Mesenchymal stem cell (in vitro differentiated cells and primary cell): Measurements from ENCODE around the gene EXOC1.

Experiments
- DNase-seq: peaks from one replicate; pipeline ENCODE4 v3.0.0-alpha.2; 2013
- H2AFZ ChIP-seq: one replicate; pipeline ENCODE4 v1.6.1; 2013; ENCODE audit warnings: low read depth, mild to moderate bottlenecking, control low read depth, inconsistent platforms, low read length, moderate library complexity
- H2AK5ac ChIP-seq: 2 replicates; pipeline ENCODE4 v1.6.1; 2013; ENCODE audit warnings: low read length, moderate library complexity, mild to moderate bottlenecking, inconsistent platforms; ENCODE audit not compliant: severe bottlenecking
- H2BK120ac ChIP-seq: one replicate; pipeline ENCODE4 v1.6.1; 2013; ENCODE audit warnings: low read depth, mild to moderate bottlenecking, inconsistent platforms, low read length, moderate library complexity
- H2BK12ac ChIP-seq, 2 experiments: one replicate each; pipeline ENCODE4 v1.6.1; 2013; ENCODE audit warnings: inconsistent platforms in 2 of 2, low read length in 2 of 2, mild to moderate bottlenecking in 2 of 2, moderate library complexity in 2 of 2, control low read depth in 1 of 2
- H2BK15ac ChIP-seq: one replicate; pipeline ENCODE4 v1.6.1; 2013; ENCODE audit warnings: mild to moderate bottlenecking, low read depth, inconsistent platforms; ENCODE audit not compliant: poor library complexity, severe bottlenecking
- H2BK5ac ChIP-seq: 2 replicates; pipeline ENCODE4 v1.6.1; 2013; ENCODE audit warnings: low read depth, mild to moderate bottlenecking, low read length, control low read depth, inconsistent platforms; ENCODE audit not compliant: poor library complexity, severe bottlenecking
- H3K14ac ChIP-seq, 2 experiments: one replicate each; pipeline ENCODE4 v1.6.1; 2013; ENCODE audit warnings: inconsistent platforms in 2 of 2, low read length in 2 of 2, control low read depth in 1 of 2, mild to moderate bottlenecking in 1 of 2, moderate library complexity in 1 of 2
- H3K18ac ChIP-seq, 2 experiments: one replicate each; pipeline ENCODE4 v1.6.1; 2013; ENCODE audit warnings: inconsistent platforms in 2 of 2, low read length in 2 of 2, control low read depth in 1 of 2, low read depth in 1 of 2, mild to moderate bottlenecking in 1 of 2
- H3K23ac ChIP-seq, 2 experiments: one replicate each; pipeline ENCODE4 v1.6.1; 2013; ENCODE audit warnings: inconsistent platforms in 2 of 2, low read length in 2 of 2, mild to moderate bottlenecking in 2 of 2, moderate library complexity in 2 of 2, control low read depth in 1 of 2
- H3K27ac ChIP-seq: 2 replicates; pipeline ENCODE4 v1.5.1; 2013; ENCODE audit warnings: mild to moderate bottlenecking, moderate library complexity, low read length, control low read depth, inconsistent platforms; ENCODE audit not compliant: poor library complexity, severe bottlenecking
- H3K27me3 ChIP-seq, 2 experiments: 2 replicates each; pipeline versions ENCODE4 v1.6.1 to v1.7.0; 2013; ENCODE audit warnings: low read length in 2 of 2, mild to moderate bottlenecking in 2 of 2, moderate library complexity in 2 of 2, control low read depth in 1 of 2, inconsistent platforms in 1 of 2; ENCODE audit not compliant: control insufficient read depth in 1 of 2, insufficient read depth in 1 of 2
- H3K36me3 ChIP-seq, 2 experiments: 2 replicates each; pipeline versions ENCODE4 v1.6.1 to v1.7.0; 2013; ENCODE audit warnings: low read length in 2 of 2, control low read depth in 1 of 2, inconsistent platforms in 1 of 2, low read depth in 1 of 2, mild to moderate bottlenecking in 1 of 2; ENCODE audit not compliant: insufficient read depth in 2 of 2, control insufficient read depth in 1 of 2
- H3K4ac ChIP-seq, 2 experiments: one replicate each; pipeline ENCODE4 v1.6.1; 2013; ENCODE audit warnings: inconsistent platforms in 2 of 2, low read length in 2 of 2, mild to moderate bottlenecking in 2 of 2, moderate library complexity in 2 of 2, control low read depth in 1 of 2, low read depth in 1 of 2
- H3K4me1 ChIP-seq: 2 replicates; pipeline ENCODE4 v1.6.1; 2013; ENCODE audit warnings: low read depth, low read length, control low read depth; ENCODE audit not compliant: control insufficient read depth, insufficient read depth
- H3K4me2 ChIP-seq: 2 replicates; pipeline ENCODE4 v1.6.1; 2013; ENCODE audit warnings: low read length, mild to moderate bottlenecking, inconsistent platforms; ENCODE audit not compliant: poor library complexity, severe bottlenecking
- H3K4me3 ChIP-seq, 2 experiments: 2 replicates each; pipeline versions ENCODE4 v1.5.1 to v1.7.0; 2013; ENCODE audit warnings: low read length in 2 of 2, mild to moderate bottlenecking in 2 of 2, control low read depth in 1 of 2, low read depth in 1 of 2; ENCODE audit not compliant: insufficient read depth in 1 of 2
- H3K79me1 ChIP-seq: replicated peaks from 2 replicates; pipeline ENCODE4 v1.6.1; 2013; ENCODE audit warnings: mild to moderate bottlenecking, control low read depth, low read length, inconsistent platforms; ENCODE audit not compliant: poor library complexity, severe bottlenecking
- H3K9ac ChIP-seq: 2 replicates; pipeline ENCODE4 v1.7.0; 2013; ENCODE audit warnings: mild to moderate bottlenecking, low read length, moderate library complexity
- H3K9me3 ChIP-seq: 2 replicates; pipeline ENCODE4 v1.7.0; 2013; ENCODE audit warnings: mild to moderate bottlenecking, low read length; ENCODE audit not compliant: control insufficient read depth
- H4K8ac ChIP-seq: one replicate; pipeline ENCODE4 v1.6.1; 2013; ENCODE audit warnings: inconsistent platforms, mild to moderate bottlenecking, low read length, moderate library complexity
- H4K91ac ChIP-seq: one replicate; pipeline ENCODE4 v1.6.1; 2013; ENCODE audit warnings: mild to moderate bottlenecking, low read length, inconsistent platforms
- WGBS: methylation state at CpG from one replicate; pipeline ENCODE4 v1.1.7; 2013; ENCODE audit warnings: mixed read lengths; 5-methylcytosine and 5-hydroxymethylcytosine counted together

EXOC1 gene

DNA sequence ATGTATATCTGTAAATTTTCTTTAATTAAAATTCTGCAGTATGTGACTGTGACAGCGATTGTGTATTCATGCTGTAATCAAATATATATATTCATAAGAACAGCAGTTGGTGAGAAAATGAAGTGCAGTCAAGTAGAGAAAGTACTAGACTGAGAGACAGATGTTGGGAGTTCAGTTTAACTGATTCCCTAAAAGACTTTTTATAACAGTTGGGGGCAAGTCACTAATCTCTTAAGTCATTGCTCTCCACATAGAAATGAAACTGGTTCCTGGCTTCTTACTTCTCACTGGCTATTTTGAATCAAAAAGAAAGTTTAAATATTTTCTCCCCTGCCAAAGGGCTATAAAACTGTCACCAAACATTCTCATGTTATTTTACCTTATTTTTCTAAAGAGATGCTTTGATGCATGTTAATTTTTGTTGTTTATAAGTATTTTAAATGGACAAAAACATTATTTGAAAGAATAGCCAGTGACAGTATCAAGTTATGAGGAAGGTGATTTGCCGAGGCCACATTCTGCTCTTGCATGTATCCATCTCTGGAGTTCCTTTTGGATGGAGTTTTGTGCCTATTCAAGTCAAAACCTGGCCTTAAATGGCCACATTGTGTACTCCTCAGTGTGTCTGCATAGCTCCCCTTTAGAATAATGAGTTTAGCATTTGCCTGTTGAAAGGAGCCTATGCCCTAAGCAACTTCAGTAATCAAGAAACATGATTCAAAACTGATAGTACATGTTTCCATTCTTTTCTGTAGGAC is 30.8 kb downstream of the EXOC1 start:
- Histone ChIP-seq H3K4ac (no peak overlapping the region), H3K23ac (no peak overlapping the region), H3K27ac (no peak overlapping the region), H4K8ac (no peak overlapping the region), H2BK5ac (no peak overlapping the region), H2AK5ac (no peak overlapping the region), H3K9me3 (no peaks in the 10 kb centered on the region), H3K9ac (no peak overlapping the region), H2BK120ac (no peak overlapping the region), H3K27me3 (no peaks in the 10 kb centered on the region), H3K4me1 (peaks cover 2% of the 10 kb centered on the region), H2AFZ (no peak overlapping the region), H3K4me3 (no peak overlapping the region), H3K14ac (no peak overlapping the region), H3K4me2 (no peak overlapping the region), H3K79me1 (peaks cover 8% of the 10 kb centered on the region), H2BK12ac (no peak overlapping the region), H3K18ac (no peak overlapping the region), H2BK15ac (no peak overlapping the region), H4K91ac (no peak overlapping the region), H3K36me3 (peaks cover 15 to 83% of the 10 kb centered on the region in 2 experiments)
- DNase-seq, result no peak
- WGBS, result 100% methylated on average over 1 of the region's 2 CpGs

DNA sequence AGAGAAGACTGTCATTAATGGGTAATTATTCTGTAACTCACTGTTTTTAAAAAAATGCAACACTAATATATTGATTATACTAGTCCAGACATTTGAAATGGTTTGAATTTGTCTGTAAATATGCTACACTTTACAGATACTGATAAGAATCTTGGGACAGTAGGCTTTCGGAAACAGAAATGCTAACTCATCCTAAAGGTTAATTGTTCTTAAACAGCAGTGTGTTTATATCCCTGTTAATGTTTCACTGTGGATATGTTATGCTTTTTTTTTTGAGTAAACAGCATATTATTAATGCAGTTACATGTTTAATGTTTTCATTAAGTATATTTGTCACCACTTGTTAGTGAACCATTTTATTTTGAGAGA is 31.4 kb downstream of the EXOC1 start:
- Histone ChIP-seq H4K91ac (no peak overlapping the region), H3K4ac (no peak overlapping the region), H3K4me3 (no peak overlapping the region), H3K18ac (no peak overlapping the region), H3K23ac (no peak overlapping the region), H3K4me1 (peaks cover 2% of the 10 kb centered on the region), H2AFZ (no peak overlapping the region), H3K9ac (no peak overlapping the region), H2BK120ac (no peak overlapping the region), H2AK5ac (no peak overlapping the region), H3K14ac (no peak overlapping the region), H3K36me3 (peaks cover 14 to 83% of the 10 kb centered on the region in 2 experiments), H3K27me3 (no peaks in the 10 kb centered on the region), H2BK15ac (no peak overlapping the region), H3K9me3 (no peaks in the 10 kb centered on the region), H4K8ac (no peak overlapping the region), H2BK12ac (no peak overlapping the region), H3K79me1 (peaks cover 10% of the 10 kb centered on the region), H2BK5ac (no peak overlapping the region), H3K4me2 (no peak overlapping the region), H3K27ac (no peak overlapping the region)
- 50% methylated on average over 1 of the region's 1 CpG for WGBS
- DNase-seq, result no peak

DNA sequence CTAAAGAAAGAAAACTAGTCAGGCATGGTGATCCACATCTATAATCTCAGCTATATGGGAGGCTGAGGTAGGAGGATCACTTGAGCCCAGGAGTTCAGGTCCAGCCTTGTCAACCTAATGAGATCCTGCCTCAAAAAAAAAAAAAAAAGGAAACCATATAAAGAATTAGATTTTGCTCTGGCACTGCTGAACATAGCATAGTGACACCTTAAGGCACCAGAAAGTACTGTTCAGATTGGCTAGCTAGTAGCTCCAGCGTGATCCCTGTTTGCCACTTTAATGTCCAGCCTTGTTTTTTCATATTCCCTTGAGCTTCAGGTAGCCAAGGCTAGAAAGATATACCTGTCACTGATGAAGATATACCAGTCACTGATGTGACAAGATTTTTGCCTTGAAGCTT is 34.1 kb downstream of the EXOC1 start:
- peaks cover 5% of the 10 kb centered on the region for H3K79me1 ChIP-seq
- no peak overlapping the region for H2BK5ac ChIP-seq
- no peak overlapping the region for H3K18ac ChIP-seq
- H3K4ac ChIP-seq, result no peak overlapping the region
- H3K23ac ChIP-seq, result no peak overlapping the region
- no peaks in the 10 kb centered on the region for H3K9me3 ChIP-seq
- 100% methylated on average over 1 of the region's 1 CpG for WGBS
- H2AK5ac ChIP-seq, result no peak overlapping the region
- H3K4me1 ChIP-seq, result peaks cover 2% of the 10 kb centered on the region
- H4K8ac ChIP-seq, result no peak overlapping the region
- H2AFZ ChIP-seq, result no peak overlapping the region
- no peak overlapping the region for H3K27ac ChIP-seq
- no peaks in the 10 kb centered on the region for H3K27me3 ChIP-seq
- H4K91ac ChIP-seq, result no peak overlapping the region
- H3K14ac ChIP-seq, result no peak overlapping the region
- no peak overlapping the region for H2BK15ac ChIP-seq
- no peak overlapping the region for H2BK12ac ChIP-seq
- peaks cover 3 to 83% of the 10 kb centered on the region in 2 experiments for H3K36me3 ChIP-seq
- H3K9ac ChIP-seq, result no peak overlapping the region
- H2BK120ac ChIP-seq, result no peak overlapping the region
- no peak overlapping the region for H3K4me3 ChIP-seq
- DNase-seq, result peak; percentile 9
- H3K4me2 ChIP-seq, result no peak overlapping the region

DNA sequence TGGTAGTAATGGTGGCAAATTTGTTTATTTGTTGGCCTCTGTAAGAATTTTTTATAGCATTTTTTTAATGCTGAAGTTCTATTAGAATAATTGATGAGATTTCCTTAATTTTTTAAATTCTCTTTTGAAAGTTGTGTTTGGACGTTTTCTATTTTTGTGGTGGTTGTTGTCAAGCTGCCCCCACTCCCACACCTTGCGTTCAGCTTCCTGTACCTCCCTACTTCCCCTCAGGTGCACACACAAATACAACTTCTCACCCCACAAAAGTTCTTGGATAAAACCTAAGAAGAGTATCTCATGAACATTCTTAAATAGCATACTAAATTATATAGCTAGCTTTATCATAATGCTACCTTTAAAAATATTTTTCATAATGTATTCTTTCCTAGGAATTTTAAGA is 38.7 kb downstream of the EXOC1 start:
- H2BK12ac ChIP-seq, result no peak overlapping the region
- no peak for DNase-seq
- H2AK5ac ChIP-seq, result no peak overlapping the region
- no peak overlapping the region for H4K91ac ChIP-seq
- H3K79me1 ChIP-seq, result peaks cover 1% of the 10 kb centered on the region
- no peak overlapping the region for H3K4me2 ChIP-seq
- no peak overlapping the region for H3K18ac ChIP-seq
- H3K9me3 ChIP-seq, result no peaks in the 10 kb centered on the region
- no peak overlapping the region for H2BK120ac ChIP-seq
- H2BK15ac ChIP-seq, result no peak overlapping the region
- H2BK5ac ChIP-seq, result no peak overlapping the region
- H3K27me3 ChIP-seq, result no peaks in the 10 kb centered on the region
- no peak overlapping the region for H3K4ac ChIP-seq
- no peak overlapping the region for H2AFZ ChIP-seq
- peaks cover 8 to 86% of the 10 kb centered on the region in 2 experiments for H3K36me3 ChIP-seq
- no peak overlapping the region for H4K8ac ChIP-seq
- H3K4me1 ChIP-seq, result no peaks in the 10 kb centered on the region
- H3K4me3 ChIP-seq, result no peak overlapping the region
- H3K23ac ChIP-seq, result no peak overlapping the region
- no peak overlapping the region for H3K14ac ChIP-seq
- H3K9ac ChIP-seq, result no peak overlapping the region
- H3K27ac ChIP-seq, result no peak overlapping the region
- 80% methylated on average over 1 of the region's 2 CpGs for WGBS
